Endothelial cell of umbilical vein (primary cell): Measurements from ENCODE around the gene BIN1. TPM values are rescaled to one million over a fixed set of nuclear protein-coding genes. Genes with fewer than 3 reads are reported as not detected.

ENCODE experiments used
- BruUV-seq: library from RNA; stranded (reverse); fragments of 400-500 nt; replicated peaks from 2 replicates; lab custom pipeline; 2021; lab: Mats Ljungman, UMichigan
- CTCF ChIA-PET: fragments of 300-600, 350-600 bp; sonication (Branson Sonifier 250); formaldehyde crosslinking; loops from one replicate; lab custom pipeline; 2021; ENCODE audit warnings: antibody characterized with exemption, inconsistent platforms; lab: Charles Lee
- POLR2A ChIA-PET: fragments of 300-600, 350-600 bp; sonication (Branson Sonifier 250); formaldehyde crosslinking; loops from one replicate; lab custom pipeline; 2021; ENCODE audit warnings: antibody characterized with exemption, inconsistent platforms; lab: Charles Lee
- DNase-seq: peaks from one replicate; pipeline ENCODE4 v3.0.0-alpha.2; 2011; ENCODE audit warnings: low read depth, low spot score
- FAIRE-seq: peaks from 2 replicates; lab custom pipeline; 2011; peaks lifted over from hg19 to GRCh38; lab: Jason Lieb, UNC
- H2AFZ ChIP-seq: 2 replicates; pipeline ENCODE4 v1.6.0; 2012; ENCODE audit warnings: low read depth, low read length, control low read depth, inconsistent platforms
- H3K27ac ChIP-seq: 2 replicates; pipeline ENCODE4 v1.5.1; 2011; ENCODE audit warnings: low read depth, mild to moderate bottlenecking, control low read depth, low read length, moderate library complexity; ENCODE audit not compliant: insufficient read depth
- H3K27me3 ChIP-seq, 2 experiments: 2 replicates each; pipeline versions ENCODE4 v1.6.0 to v1.6.1; 2011; ENCODE audit warnings: low read length in 2 of 2, mixed read lengths in 1 of 2; ENCODE audit not compliant: control insufficient read depth in 2 of 2, insufficient read depth in 2 of 2
- H3K36me3 ChIP-seq, 2 experiments: 2 replicates in 1 of 2; 3 replicates in 1 of 2; pipeline ENCODE4 v1.5.1; 2011; ENCODE audit warnings: low read length in 2 of 2, mild to moderate bottlenecking in 1 of 2, moderate library complexity in 1 of 2; ENCODE audit not compliant: control insufficient read depth in 2 of 2, insufficient read depth in 2 of 2; ENCODE audit errors: extremely low read depth in 1 of 2
- H3K4me1 ChIP-seq: 3 replicates; pipeline ENCODE4 v1.5.1; 2011; ENCODE audit warnings: mild to moderate bottlenecking, low read length; ENCODE audit not compliant: control insufficient read depth, insufficient read depth; ENCODE audit errors: extremely low read depth
- H3K4me2 ChIP-seq: 2 replicates; pipeline ENCODE4 v1.6.1; 2011; ENCODE audit warnings: low read length, control low read depth, mixed read lengths; ENCODE audit not compliant: insufficient read depth
- H3K4me3 ChIP-seq, 3 experiments: fragments of 200-600 bp in 1 of 3; sonication (generic), shearing (Covaris generic) in 1 of 3; replicated peaks in 1 of 3; 2 replicates each; pipeline ENCODE4 v1.5.1; 2011 to 2016; ENCODE audit warnings: control low read depth in 3 of 3, low read length in 3 of 3, mild to moderate bottlenecking in 2 of 3, inconsistent platforms in 1 of 3, low read depth in 1 of 3, moderate library complexity in 1 of 3; ENCODE audit not compliant: insufficient read depth in 1 of 3
- H3K79me2 ChIP-seq: 2 replicates; pipeline ENCODE4 v1.6.0; 2012; ENCODE audit warnings: low read length, inconsistent platforms; ENCODE audit not compliant: control insufficient read depth, insufficient read depth
- H3K9ac ChIP-seq: replicated peaks from 2 replicates; pipeline ENCODE3; 2011; ENCODE audit warnings: low read length, control low read depth; ENCODE audit not compliant: insufficient read depth; ENCODE audit errors: extremely low read depth
- H3K9me1 ChIP-seq: replicated peaks from 3 replicates; pipeline ENCODE4 v1.6.0; 2011; ENCODE audit warnings: mild to moderate bottlenecking, low read length; ENCODE audit not compliant: control insufficient read depth, insufficient read depth; ENCODE audit errors: extremely low read depth
- H3K9me3 ChIP-seq: replicated peaks from 2 replicates; pipeline ENCODE4 v1.5.1; 2012; ENCODE audit warnings: low read length, inconsistent platforms; ENCODE audit not compliant: control insufficient read depth, insufficient read depth
- H4K20me1 ChIP-seq: replicated peaks from 2 replicates; pipeline ENCODE3; 2011; ENCODE audit warnings: mild to moderate bottlenecking, low read length; ENCODE audit not compliant: control insufficient read depth, insufficient read depth; ENCODE audit errors: extremely low read depth
- EZH2 ChIP-seq: IDR thresholded peaks from 2 replicates; pipeline ENCODE4 v1.6.1; 2012; ENCODE audit warnings: borderline replicate concordance, low read depth, mild to moderate bottlenecking, moderate library complexity, low read length, inconsistent platforms; ENCODE audit not compliant: severe bottlenecking
- FOS ChIP-seq: IDR thresholded peaks from 2 replicates; pipeline ENCODE4 v1.6.1; 2011; ENCODE audit warnings: mild to moderate bottlenecking, low read length, moderate library complexity, borderline replicate concordance; ENCODE audit not compliant: insufficient read depth
- GATA2 ChIP-seq: IDR thresholded peaks from 2 replicates; pipeline ENCODE4 v1.7.0; 2011; ENCODE audit warnings: low read depth, mild to moderate bottlenecking, moderate library complexity, mixed read lengths, low read length; ENCODE audit not compliant: insufficient read length, insufficient read depth
- JUN ChIP-seq: IDR thresholded peaks from 2 replicates; pipeline ENCODE4 v1.6.1; 2011; ENCODE audit warnings: borderline replicate concordance, low read depth; ENCODE audit not compliant: insufficient read length, insufficient read depth
- MAX ChIP-seq: IDR thresholded peaks from 2 replicates; pipeline ENCODE4 v1.6.1; 2011; ENCODE audit not compliant: insufficient read depth, insufficient read length
- MYC ChIP-seq: IDR thresholded peaks from one replicate; pipeline ENCODE4 v1.6.1; 2011; ENCODE audit warnings: mild to moderate bottlenecking, low read depth, low read length
- POLR2A ChIP-seq: IDR thresholded peaks from 2 replicates; pipeline ENCODE4 v1.6.1; 2012; ENCODE audit warnings: low read depth, mild to moderate bottlenecking, control low read depth, low read length
- POLR2AphosphoS5 ChIP-seq: IDR thresholded peaks from 2 replicates; pipeline ENCODE4 v1.6.1; 2012; ENCODE audit warnings: low read depth, mild to moderate bottlenecking, control low read depth, low read length, moderate library complexity; ENCODE audit not compliant: insufficient read depth
- dilution Hi-C: fragments of 300-500 bp; cut with MboI; formaldehyde crosslinking; loops from one replicate; pipeline ENCODE4 v1.15.0; 2019; ENCODE audit warnings: low sequenced_read_pairs; ENCODE audit not compliant: extremely low pct_ligation_motif_present
- intact Hi-C: fragments of 100-400 bp; cut with micrococcal nuclease; formaldehyde crosslinking; loops from one replicate; pipeline ENCODE4 v1.10.0; 2022
- polyA plus RNA-seq, 4 experiments: library from polyadenylated mRNA; depleted of rRNA in 3 of 4; stranded (reverse) in 3 of 4; unstranded in 1 of 4; fragments of >200 nt; gene quantifications; 2 replicates each; pipeline versions ENCODE4 v1.2.1 to v1.2.3, GENCODE V29; 2011 to 2012; ENCODE audit warnings: missing spikeins in 1 of 4
- total RNA-seq: library from RNA; stranded (reverse); gene quantifications from 2 replicates; pipeline ENCODE4 v1.2.3, GENCODE V29; 2021
- TF ChIP-seq, protein P1 (sequence below), 2 donors: IDR thresholded peaks; 1 replicate in 1 of 2; 2 replicates in 1 of 2; pipeline ENCODE4 v1.5.1; 2011; ENCODE audit warnings: low read length in 2 of 2, mild to moderate bottlenecking in 2 of 2, moderate library complexity in 2 of 2, control low read depth in 1 of 2, inconsistent platforms in 1 of 2, low read depth in 1 of 2; ENCODE audit not compliant: insufficient read depth in 1 of 2; ENCODE audit errors: extremely low read depth in 1 of 2

The BIN1 gene
- total and polyA plus RNA-seq, 2 donors (not counting 3 experiments of a cell fraction or from before 2014, with no cell fraction given): 26.3 to 36.9 TPM

GRCh38 chr2:127104166-127104660 lies 2.7 kb downstream of the BIN1 start:
- no peaks in the 10 kb centered on the region for H3K9me3 ChIP-seq
- no TSS peak for BruUV-seq
- CTCF ChIA-PET: interaction anchor here (1.4 to 3.1 kb wide), 3 partner anchors 10 to 36 kb away, joined by 3 to 56 read pairs (median 6); no protein-coding TSS in a partner anchor
- H3K4me3 ChIP-seq: no peak overlapping the region
- H3K36me3 ChIP-seq: no peaks in the 10 kb centered on the region
- H3K9me1 ChIP-seq: no peaks in the 10 kb centered on the region
- H3K4me2 ChIP-seq: no peak overlapping the region
- peaks cover 37% of the 10 kb centered on the region for H3K79me2 ChIP-seq
- DNase-seq: no peak
- H3K27ac ChIP-seq: no peak overlapping the region
- POLR2A ChIA-PET: no interaction called here
- H3K9ac ChIP-seq: no peak overlapping the region
- H3K27me3 ChIP-seq: no peaks in the 10 kb centered on the region
- peaks cover 6% of the 10 kb centered on the region for H3K4me1 ChIP-seq
- TF ChIP-seq GATA2 (no peak), POLR2AphosphoS5 (no peak), MAX (no peak), JUN (no peak), FOS (no peak), MYC (no peak), POLR2A (no peak), EZH2 (no peak)
- TF ChIP-seq, protein P1, sequence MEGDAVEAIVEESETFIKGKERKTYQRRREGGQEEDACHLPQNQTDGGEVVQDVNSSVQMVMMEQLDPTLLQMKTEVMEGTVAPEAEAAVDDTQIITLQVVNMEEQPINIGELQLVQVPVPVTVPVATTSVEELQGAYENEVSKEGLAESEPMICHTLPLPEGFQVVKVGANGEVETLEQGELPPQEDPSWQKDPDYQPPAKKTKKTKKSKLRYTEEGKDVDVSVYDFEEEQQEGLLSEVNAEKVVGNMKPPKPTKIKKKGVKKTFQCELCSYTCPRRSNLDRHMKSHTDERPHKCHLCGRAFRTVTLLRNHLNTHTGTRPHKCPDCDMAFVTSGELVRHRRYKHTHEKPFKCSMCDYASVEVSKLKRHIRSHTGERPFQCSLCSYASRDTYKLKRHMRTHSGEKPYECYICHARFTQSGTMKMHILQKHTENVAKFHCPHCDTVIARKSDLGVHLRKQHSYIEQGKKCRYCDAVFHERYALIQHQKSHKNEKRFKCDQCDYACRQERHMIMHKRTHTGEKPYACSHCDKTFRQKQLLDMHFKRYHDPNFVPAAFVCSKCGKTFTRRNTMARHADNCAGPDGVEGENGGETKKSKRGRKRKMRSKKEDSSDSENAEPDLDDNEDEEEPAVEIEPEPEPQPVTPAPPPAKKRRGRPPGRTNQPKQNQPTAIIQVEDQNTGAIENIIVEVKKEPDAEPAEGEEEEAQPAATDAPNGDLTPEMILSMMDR (IDR thresholded peaks at IDR 0.05; ENCODE audit: extremely low read depth in 1 of 2, insufficient read depth in 1 of 2, low read depth in 1 of 2, low read length in 2 of 2): no peak
- no peak for FAIRE-seq
- no peak overlapping the region for H2AFZ ChIP-seq
- intact Hi-C loops: no loop called here
- dilution Hi-C loops: no loop called here
- no peaks in the 10 kb centered on the region for H4K20me1 ChIP-seq
